Esophagus squamous epithelium (tissue), 4 donors: ENCODE results near the gene PDE10A.

Source experiments
- POLR2A ChIP-seq, 4 donors: fragments of 450-650 bp; IDR thresholded peaks; one replicate each; pipeline ENCODE4 v1.6.1; 2017; ENCODE audit warnings: antibody characterized with exemption in 4 of 4, mild to moderate bottlenecking in 4 of 4, moderate library complexity in 3 of 4
- TF ChIP-seq, protein P1 (sequence below), 6 experiments: fragments of 450-650 bp in 4 of 6; fragments of 200-600 bp in 2 of 6; sonication (generic) in 2 of 6; IDR thresholded peaks; one replicate each; pipeline ENCODE4 v1.5.1; 2016 to 2019; ENCODE audit warnings: antibody characterized with exemption in 6 of 6, mild to moderate bottlenecking in 4 of 6, moderate library complexity in 4 of 6

GRCh38 chr6:165441181-165441580, 221.9 kb downstream of the PDE10A start:
- TF ChIP-seq POLR2A (IDR thresholded peaks at IDR 0.05): no peak
- TF ChIP-seq, protein P1, sequence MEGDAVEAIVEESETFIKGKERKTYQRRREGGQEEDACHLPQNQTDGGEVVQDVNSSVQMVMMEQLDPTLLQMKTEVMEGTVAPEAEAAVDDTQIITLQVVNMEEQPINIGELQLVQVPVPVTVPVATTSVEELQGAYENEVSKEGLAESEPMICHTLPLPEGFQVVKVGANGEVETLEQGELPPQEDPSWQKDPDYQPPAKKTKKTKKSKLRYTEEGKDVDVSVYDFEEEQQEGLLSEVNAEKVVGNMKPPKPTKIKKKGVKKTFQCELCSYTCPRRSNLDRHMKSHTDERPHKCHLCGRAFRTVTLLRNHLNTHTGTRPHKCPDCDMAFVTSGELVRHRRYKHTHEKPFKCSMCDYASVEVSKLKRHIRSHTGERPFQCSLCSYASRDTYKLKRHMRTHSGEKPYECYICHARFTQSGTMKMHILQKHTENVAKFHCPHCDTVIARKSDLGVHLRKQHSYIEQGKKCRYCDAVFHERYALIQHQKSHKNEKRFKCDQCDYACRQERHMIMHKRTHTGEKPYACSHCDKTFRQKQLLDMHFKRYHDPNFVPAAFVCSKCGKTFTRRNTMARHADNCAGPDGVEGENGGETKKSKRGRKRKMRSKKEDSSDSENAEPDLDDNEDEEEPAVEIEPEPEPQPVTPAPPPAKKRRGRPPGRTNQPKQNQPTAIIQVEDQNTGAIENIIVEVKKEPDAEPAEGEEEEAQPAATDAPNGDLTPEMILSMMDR (IDR thresholded peaks at IDR 0.05): no peak
